Osteocyte (in vitro differentiated cells): ENCODE measurements around the gene IPO9. TPM values are rescaled to one million over a fixed set of nuclear protein-coding genes. Genes with fewer than 3 reads are reported as not detected.

Experiments used
- DNase-seq: peaks from one replicate; pipeline ENCODE4 v3.0.0; 2021; ENCODE audit warnings: mixed read lengths; ENCODE audit not compliant: unreplicated experiment; ENCODE audit errors: extremely low spot score
- H3K27ac Mint-ChIP-seq: one replicate; pipeline ENCODE4 v1.8.0; 2021; ENCODE audit warnings: mild to moderate bottlenecking, mixed read lengths; ENCODE audit not compliant: unreplicated experiment
- H3K27me3 Mint-ChIP-seq: one replicate; pipeline ENCODE4 v1.8.0; 2021; ENCODE audit warnings: mixed read lengths; ENCODE audit not compliant: unreplicated experiment
- H3K36me3 Mint-ChIP-seq: one replicate; pipeline ENCODE4 v1.8.0; 2021; ENCODE audit warnings: mixed read lengths; ENCODE audit not compliant: unreplicated experiment
- H3K4me1 Mint-ChIP-seq: one replicate; pipeline ENCODE4 v1.8.0; 2021; ENCODE audit warnings: mixed read lengths; ENCODE audit not compliant: unreplicated experiment
- H3K4me3 Mint-ChIP-seq: one replicate; pipeline ENCODE4 v1.8.0; 2021; ENCODE audit warnings: mild to moderate bottlenecking, moderate library complexity, mixed read lengths; ENCODE audit not compliant: unreplicated experiment
- H3K9me3 Mint-ChIP-seq: one replicate; pipeline ENCODE4 v1.8.0; 2021; ENCODE audit warnings: mixed read lengths; ENCODE audit not compliant: unreplicated experiment
- CTCF ChIP-seq: fragments of 200-600 bp; sonication (generic); IDR thresholded peaks from 2 replicates; pipeline ENCODE4 v1.5.0; 2021; ENCODE audit warnings: antibody characterized with exemption, mild to moderate bottlenecking, moderate library complexity
- total RNA-seq: library from RNA; stranded (reverse); gene quantifications from 2 replicates; pipeline ENCODE4 v1.2.1, GENCODE V29; 2021

IPO9 gene
- total RNA-seq, 1 donor from 2014 or later: 65.0 TPM

GRCh38 chr1:201888282-201889089 lies 59.5 kb downstream of the IPO9 start, which contains the start of gene SHISA4:
Gene SHISA4, plus strand, starts transcription at chr1:201888898. Its CDS starts 97 bp downstream, at chr1:201888995.
- Mint-ChIP-seq H3K4me1 (peaks cover 33% of the 10 kb centered on the region), H3K9me3 (no peaks in the 10 kb centered on the region), H3K4me3 (peak within 1 kb of the TSS; percentile 78), H3K27me3 (no peaks in the 10 kb centered on the region), H3K36me3 (no peaks in the 10 kb centered on the region), H3K27ac (peak within 1 kb of the TSS; percentile 73)
- no peak for TF ChIP-seq CTCF
- DNase-seq: peak; percentile 94

GRCh38 chr1:201889090-201889968 lies 60.4 kb downstream of the IPO9 start:
- Mint-ChIP-seq H3K36me3 (no peaks in the 10 kb centered on the region), H3K27me3 (no peaks in the 10 kb centered on the region), H3K4me1 (peaks cover 33% of the 10 kb centered on the region), H3K9me3 (no peaks in the 10 kb centered on the region), H3K4me3 (peak overlapping the region; percentile 77), H3K27ac (peak overlapping the region; percentile 63)
- no peak for DNase-seq
- no peak for TF ChIP-seq CTCF

GRCh38 chr1:201890223-201890622 lies 61.3 kb downstream of the IPO9 start:
- Mint-ChIP-seq H3K4me3 (peak overlapping the region; percentile 22), H3K9me3 (no peaks in the 10 kb centered on the region), H3K27me3 (no peaks in the 10 kb centered on the region), H3K4me1 (peaks cover 27% of the 10 kb centered on the region), H3K36me3 (no peaks in the 10 kb centered on the region), H3K27ac (no peak overlapping the region)
- DNase-seq: no peak
- TF ChIP-seq CTCF: no peak

GRCh38 chr1:201890806-201891450 lies 62.0 kb downstream of the IPO9 start:
- no peaks in the 10 kb centered on the region for H3K36me3 Mint-ChIP-seq
- no peak for TF ChIP-seq CTCF
- no peak overlapping the region for H3K4me3 Mint-ChIP-seq
- H3K9me3 Mint-ChIP-seq: no peaks in the 10 kb centered on the region
- no peak overlapping the region for H3K27ac Mint-ChIP-seq
- H3K4me1 Mint-ChIP-seq: peaks cover 25% of the 10 kb centered on the region
- no peaks in the 10 kb centered on the region for H3K27me3 Mint-ChIP-seq
- no peak for DNase-seq
